T47D (cell line): ENCODE data around the gene CDCP2.
"Not testable (repeated sequence)": the region's sequence is repeated elsewhere in the genome, so short reads cannot be mapped to it uniquely, and the experiment has no call there.

ENCODE experiments used
- DNase-seq, 2 experiments: peaks; one replicate each; pipeline versions ENCODE4 v3.0.0 to v3.0.0-alpha.2; 2011 to 2012; ENCODE audit warnings: low read depth in 1 of 2, low spot score in 1 of 2
- JUND ChIP-seq: IDR thresholded peaks from 2 replicates; pipeline ENCODE4 v1.6.1; 2012; ENCODE audit warnings: low read depth
- in situ Hi-C: cut with HindIII; loops from 2 replicates; pipeline ENCODE4 v1.10.0; 2016; ENCODE audit warnings: low sequenced_read_pairs, low pct_unique_long_range_greater_than_20kb

CDCP2 gene

DNA sequence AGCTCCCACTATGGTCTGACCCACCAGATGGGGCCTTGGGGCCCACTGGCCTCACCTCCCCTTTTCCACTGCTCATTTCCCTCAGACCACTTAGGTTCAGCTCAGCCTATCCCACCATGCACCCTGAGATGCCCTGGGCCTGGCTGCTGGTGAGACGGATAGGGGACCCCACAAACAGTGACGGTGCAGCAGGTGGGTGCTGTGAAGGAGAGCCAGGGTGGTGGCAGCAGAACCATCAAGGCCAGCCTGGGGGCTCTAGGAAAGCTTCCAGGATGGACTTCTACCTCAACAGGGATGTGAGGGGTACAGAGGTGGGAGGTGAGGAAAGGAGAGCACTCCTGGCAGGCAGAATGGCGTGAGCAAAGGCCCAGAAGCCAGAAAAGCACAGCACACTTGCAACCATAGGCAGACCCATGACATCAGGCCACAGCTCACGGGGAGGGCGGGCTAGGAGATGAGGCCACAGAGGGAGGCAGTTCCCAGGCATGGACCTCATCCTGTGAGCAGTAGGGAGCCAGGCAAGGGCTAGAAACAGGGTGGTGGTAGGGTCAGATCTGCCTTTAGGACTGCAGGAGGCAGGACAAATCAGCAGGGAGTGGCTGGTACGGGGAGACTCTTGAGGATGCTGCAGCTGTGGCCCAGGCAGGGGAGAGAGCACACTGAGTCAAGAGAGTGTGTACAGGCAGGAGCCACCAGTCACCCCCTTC, 24.0 kb upstream of the CDCP2 start:
- DNase-seq: no peak
- in situ Hi-C loops: no loop called here
- TF ChIP-seq JUND: no peak

DNA sequence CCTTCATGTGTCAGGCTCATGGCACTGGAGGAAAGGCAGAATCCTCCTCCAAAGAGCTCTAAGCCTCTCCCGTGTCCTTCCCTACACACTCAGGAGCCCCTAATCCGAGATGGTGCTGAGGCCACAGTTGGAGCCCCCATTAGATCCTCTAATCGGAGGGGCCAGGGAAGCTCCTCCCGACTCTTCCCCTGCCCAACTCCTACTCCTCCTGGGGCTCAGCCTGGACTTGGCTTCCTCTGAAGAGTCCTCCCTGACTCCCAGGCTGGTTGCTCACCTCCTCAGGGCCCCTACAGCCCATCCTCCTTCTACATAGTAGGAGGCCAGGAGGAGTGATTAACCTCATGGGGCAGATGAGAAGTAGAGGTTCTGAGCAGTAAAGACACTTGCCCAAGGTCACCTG, 21.3 kb upstream of the CDCP2 start:
- no peak for TF ChIP-seq JUND
- no peak for DNase-seq
- in situ Hi-C loops: no loop called here

DNA sequence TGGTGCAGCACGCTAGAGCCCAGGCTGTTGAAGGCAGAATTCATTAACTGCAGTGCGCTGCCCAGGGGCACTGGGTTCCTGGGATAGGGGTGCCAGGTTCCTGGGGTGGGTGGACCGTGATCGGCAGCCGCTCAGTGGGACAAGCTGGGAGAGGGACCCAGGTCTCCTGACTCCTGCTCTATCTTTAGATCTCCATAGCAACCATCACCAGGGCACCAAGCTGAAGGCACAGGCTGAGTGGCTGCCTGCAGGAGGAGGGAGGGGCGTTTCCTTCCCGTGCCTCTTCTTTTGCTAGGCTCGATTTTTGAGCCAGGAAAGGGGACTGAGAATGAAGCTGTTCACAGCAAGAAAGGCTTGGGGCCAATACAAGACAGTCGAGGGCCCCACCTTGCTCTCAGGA, 20.9 kb upstream of the CDCP2 start:
- no peak for DNase-seq
- no peak for TF ChIP-seq JUND
- in situ Hi-C loops: no loop called here

DNA sequence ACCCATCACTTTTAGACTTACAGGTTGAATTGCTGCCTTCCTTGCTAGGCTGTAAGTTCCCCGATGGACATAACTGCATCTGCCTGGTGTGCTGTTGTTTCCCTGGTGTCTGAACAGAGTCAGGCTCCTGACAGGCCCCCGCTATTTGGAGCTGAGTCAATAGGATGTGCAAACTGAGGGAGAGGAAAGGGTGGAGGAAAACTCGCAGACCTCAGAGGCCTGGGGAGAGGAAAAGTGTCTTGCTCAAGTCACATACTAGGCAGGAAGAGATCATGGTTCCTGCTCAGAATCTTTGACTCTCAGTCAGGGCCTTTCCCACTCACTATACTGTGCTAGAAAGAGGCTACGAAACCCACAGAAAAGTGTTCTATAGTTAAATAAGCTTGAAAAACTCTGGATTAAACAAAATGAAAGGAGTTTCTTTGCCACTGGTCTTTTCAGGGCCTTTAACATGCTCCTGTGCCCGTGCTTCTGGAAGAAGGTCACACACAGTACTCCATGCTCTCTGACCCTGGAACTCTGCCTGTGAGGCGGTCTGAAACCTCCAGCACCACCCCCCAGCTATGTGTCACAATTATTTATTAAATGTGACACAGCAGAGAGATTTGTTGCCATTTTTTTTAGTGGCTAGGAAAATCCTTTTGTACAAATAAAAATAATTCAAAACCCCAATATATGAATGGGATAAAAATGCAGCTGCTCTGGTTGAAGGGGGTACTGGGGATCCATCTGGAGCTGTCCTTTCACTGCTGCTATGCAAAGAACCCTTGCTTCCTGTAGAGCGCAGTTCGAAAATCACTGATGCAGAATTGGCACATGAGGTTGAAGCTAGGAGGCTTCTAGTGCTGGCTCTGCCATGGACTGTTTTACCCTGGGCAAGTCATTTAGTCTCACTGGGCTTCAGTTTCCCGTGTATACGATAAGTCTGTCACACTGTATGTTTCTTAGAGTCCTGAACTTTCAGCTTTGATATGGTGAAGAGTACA, 20.1 kb upstream of the CDCP2 start:
- no peak for TF ChIP-seq JUND
- in situ Hi-C loops: no loop called here
- no peak for DNase-seq

DNA sequence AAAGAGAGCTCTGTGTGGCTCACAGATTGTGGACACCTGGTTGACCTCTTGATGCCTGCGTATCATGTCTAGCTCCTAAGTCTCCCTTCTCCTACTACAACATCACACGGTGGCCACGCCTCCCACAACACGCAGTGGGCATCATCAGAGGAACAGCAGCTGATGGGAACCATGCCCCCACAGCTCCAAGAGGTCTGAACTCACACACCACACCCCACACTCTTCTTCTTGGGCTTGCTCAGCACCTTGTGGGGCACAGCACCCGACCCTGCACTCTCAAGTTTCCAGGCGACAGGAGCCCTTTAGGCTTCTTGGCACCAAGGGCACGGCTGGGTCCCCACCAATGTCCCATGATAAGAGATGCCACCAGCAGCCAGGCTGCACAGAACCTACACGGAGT, 18.8 kb upstream of the CDCP2 start:
- DNase-seq: no peak
- no peak for TF ChIP-seq JUND
- in situ Hi-C loops: no loop called here

DNA sequence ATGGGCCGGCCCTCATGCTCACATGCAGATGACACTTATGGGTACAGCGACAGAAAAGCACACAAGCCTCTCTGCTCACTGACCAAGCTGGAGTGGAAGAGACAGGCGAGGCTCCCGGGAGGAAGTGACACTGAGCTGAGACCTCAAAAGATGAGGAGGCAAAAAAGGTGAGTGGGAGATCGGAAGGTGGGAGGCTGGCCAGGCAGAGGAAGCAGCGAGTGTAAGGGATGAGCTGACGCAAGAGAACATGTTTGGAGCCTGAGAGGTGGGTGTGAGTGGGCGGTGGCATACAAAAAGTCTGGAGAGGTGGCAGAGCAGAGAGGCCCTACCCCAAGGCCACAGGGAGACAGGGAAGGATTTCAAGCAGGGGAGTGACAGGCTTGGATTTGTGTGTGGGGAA, 18.2 kb upstream of the CDCP2 start:
- in situ Hi-C loops: no loop called here
- TF ChIP-seq JUND: no peak
- no peak for DNase-seq

DNA sequence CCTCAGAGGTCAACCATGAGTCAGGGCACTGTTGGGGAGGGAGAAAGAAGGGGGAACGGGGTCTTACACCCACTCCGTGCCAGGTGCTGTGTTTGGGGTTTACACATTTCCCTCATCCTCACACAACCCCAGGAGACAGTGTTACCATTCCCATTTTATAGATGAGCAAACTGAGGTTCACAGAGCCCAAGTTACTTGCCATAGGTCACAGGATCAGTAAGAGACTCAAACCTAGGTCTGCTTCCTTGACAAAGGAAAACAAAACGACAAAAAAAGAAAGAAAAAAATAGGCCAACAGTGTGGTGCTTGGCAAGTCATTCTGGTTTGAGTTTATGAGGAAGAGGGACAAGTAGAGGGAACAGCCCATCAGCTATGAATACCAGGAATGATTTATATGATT, 16.3 kb upstream of the CDCP2 start:
- in situ Hi-C loops: no loop called here

DNA sequence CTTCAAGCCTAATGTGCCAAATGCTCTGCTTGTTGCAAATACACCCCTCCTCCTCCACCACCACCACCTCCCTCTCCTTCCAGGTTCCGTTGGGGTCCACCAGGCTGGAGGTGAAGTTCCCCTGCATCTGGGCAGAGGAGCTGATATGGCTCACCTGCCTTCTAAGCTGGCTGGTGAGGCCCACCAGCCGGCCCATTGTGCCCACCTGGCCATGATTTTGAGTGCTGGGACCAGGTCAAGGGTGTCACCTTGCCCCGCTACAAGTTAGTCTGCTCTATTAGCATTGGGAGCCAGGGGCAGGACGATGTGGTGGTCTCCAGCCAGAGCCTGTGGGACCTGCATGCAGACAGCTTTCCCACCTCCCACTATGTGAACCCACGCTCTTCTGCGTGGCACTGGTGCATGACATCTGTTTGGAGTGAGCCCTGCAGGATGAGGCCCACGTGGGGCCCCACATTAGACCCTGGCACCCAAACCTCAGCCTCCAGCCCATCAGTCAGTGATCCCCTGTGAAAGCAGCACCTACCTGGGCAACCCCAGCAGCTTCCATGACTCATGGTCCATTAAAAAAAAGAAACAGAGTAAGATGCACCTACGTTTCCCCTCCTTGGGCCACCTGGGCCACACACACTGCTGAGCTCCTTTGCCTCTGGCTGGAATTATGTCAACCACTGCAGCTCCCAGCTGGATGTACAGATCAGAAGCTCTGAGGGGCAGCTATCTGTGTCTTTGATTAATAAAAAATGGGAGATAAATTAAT, 15.6 kb upstream of the CDCP2 start:
- in situ Hi-C loops: no loop called here
- TF ChIP-seq JUND: no peak
- no peak for DNase-seq

More for the DNA sequence above, 16.3 kb upstream of the CDCP2 start:
- TF ChIP-seq JUND: no peak
- DNase-seq: no peak

DNA sequence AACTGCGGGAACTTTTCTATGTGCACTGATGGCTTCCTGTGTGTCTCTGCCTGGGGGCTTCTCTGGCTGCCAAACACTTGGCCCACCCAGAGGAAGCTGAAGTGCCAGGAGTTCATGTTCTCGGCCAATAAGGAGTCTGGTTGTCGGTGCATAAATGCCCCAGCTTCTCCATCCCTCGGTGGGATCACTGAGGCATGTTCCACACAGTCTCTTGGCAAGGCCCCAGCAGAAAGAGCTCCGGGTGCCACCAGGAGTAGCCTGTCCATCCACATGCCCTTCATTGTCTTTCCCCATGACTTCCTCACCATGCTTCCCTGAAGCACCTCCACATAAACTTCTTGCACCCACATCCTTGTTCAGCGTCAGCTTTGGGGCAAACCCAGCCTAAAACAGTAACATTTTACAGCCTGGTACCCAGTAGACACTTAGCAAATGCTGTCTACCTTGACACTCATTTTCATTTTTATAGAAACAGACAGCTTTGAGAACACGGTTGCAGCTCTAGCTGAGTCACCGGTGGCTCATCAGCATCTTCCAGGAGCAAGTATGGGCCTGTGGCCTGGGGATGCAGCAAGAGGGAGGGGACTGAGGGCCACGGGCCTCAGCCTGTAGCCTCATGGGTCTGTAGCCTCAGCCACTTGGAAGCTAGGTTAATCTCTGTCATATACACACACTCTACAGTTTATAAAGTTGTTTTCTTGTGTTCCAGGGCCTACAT, 14.8 kb upstream of the CDCP2 start:
- in situ Hi-C loops: no loop called here
- TF ChIP-seq JUND: no peak
- no peak for DNase-seq

DNA sequence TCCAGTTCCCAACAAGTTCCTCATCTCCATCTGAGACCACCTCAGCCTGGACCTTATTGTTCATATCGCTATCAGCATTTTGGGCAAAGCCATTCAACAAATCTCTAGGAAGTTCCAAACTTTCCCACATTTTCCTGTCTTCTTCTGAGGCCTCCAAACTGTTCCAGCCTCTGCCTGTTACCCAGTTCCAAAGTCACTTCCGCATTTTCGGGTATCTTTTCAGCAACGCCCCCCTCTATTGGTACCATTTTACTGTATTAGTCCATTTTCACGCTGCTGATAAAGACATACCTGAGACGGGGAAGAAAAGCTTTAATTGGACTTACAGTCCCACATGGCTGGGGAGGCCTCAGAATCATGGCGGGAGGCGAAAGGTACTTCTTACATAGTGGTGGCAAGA, 13.6 kb upstream of the CDCP2 start:
- in situ Hi-C loops, DNase-seq: not testable (repeated sequence)

DNA sequence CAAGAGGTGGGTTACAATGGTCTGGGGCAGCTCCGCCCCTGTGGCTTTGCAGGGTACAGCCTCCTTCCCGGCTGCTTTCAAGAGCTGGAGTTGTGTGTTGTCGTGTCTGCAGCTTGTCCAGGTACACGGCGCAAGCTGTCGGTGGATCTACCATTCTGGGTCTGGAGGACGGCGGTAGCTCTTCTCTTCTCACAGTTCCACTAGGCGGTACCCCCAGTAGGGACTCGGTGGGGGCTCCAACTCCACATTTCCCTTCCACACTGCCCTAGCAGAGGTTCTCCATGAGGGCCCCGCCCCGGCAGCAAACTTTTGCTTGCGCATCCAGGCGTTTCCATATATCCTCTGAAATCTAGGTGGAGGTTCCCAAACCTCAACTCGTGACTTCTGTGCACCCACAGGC, 12.3 kb upstream of the CDCP2 start:
- in situ Hi-C loops: no loop called here
- no peak for DNase-seq
- TF ChIP-seq JUND: no peak

DNA sequence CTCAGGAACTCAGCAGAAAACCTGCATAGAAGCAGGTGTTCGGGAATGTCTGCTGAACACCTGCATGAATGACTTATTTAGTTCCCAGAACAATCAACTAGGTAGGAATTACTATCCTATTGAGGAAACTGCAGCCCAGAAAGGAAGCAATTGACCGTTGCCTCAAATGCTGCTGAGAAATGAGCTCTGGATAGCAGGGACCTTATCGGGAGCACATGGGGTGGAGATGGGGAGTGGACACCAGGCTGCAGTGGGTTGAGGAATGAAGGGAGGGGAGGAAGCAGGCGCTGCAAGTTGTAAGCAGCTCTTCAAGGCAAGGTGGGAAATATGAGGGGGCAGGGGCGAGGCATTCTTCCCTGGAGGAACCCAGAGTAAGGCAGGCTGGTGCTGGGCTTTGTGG, 10.8 kb upstream of the CDCP2 start:
- DNase-seq: no peak
- no peak for TF ChIP-seq JUND
- in situ Hi-C loops: no loop called here
